ENCODE measurements around the gene RPS6KA2. TPM values are rescaled to one million over a fixed set of nuclear protein-coding genes. Genes with fewer than 3 reads are reported as not detected.
A peak's percentile ranks its signal among the peaks of the same experiment; 100 is the strongest.

Gene RPS6KA2
- total RNA-seq, 4 donors from 2014 or later = 55.4 to 119 (median 76.4) TPM

DNA sequence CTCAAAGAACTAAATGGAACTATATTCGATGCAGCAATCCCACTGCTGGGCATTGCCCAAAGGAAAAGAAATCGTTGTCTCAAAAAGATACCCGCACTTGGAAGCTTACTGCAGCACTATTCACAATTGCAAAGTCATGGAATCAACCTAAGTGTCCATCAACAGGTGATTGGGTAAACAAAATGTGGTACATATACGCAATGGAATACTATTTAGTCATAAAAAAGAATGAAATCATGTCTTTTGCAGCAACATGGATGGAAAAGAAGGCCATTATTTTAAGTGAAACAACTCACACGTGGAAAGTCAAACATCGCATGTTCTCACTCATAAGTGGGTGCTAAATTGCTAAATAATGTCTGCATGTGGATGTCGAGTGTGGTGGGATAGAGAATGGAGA is 173.4 kb downstream of the RPS6KA2 start:
- Histone ChIP-seq H3K4me3 (no peak overlapping the region), H3K9me3 (no peaks in the 10 kb centered on the region), H3K4me1 (no peaks in the 10 kb centered on the region), H3K27ac (no peak overlapping the region), H3K27me3 (no peaks in the 10 kb centered on the region), H3K36me3 (peaks cover 0 to 56% of the 10 kb centered on the region in 2 donors)
- no peak for ATAC-seq
- 91 to 100% methylated on average over 6 to 7 of the region's 7 CpGs for WGBS, 2 donors (ENCODE audit: low coverage in 1 of 2)
- TF ChIP-seq POLR2AphosphoS5 (IDR thresholded peaks at IDR 0.05) (no peak), POLR2A (IDR thresholded peaks at IDR 0.05) (no peak)
- TF ChIP-seq, protein P1, sequence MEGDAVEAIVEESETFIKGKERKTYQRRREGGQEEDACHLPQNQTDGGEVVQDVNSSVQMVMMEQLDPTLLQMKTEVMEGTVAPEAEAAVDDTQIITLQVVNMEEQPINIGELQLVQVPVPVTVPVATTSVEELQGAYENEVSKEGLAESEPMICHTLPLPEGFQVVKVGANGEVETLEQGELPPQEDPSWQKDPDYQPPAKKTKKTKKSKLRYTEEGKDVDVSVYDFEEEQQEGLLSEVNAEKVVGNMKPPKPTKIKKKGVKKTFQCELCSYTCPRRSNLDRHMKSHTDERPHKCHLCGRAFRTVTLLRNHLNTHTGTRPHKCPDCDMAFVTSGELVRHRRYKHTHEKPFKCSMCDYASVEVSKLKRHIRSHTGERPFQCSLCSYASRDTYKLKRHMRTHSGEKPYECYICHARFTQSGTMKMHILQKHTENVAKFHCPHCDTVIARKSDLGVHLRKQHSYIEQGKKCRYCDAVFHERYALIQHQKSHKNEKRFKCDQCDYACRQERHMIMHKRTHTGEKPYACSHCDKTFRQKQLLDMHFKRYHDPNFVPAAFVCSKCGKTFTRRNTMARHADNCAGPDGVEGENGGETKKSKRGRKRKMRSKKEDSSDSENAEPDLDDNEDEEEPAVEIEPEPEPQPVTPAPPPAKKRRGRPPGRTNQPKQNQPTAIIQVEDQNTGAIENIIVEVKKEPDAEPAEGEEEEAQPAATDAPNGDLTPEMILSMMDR (IDR thresholded peaks at IDR 0.05) = no peak

DNA sequence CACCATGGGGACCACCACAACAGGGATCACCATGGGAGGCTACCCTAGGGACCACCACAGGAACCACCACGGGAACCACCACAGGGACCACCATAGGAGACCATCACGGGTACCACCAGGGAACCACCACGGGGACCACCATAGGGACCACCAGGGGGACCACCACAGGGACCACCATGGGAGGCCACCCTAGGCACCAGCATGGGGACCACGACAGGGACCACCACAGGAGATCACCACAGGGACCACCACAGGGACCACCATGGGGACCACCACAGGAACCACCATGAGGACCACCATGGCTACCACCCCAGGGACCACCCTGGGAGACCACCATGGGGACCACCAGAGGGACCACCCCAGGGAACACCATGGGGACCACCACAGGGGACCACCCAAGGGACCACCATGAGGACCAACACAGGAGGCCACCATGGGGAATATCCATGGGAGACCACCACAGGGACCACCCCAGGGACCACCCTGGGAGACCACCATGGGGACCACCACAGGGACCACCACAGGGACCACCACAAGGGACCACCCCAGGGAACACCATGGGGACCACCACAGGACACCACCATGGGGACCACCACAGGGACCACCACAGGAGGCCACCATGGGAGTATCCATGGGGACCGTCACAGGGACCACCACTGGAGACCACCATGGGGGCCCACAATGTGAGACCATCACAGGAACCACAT is 176.7 kb downstream of the RPS6KA2 start:
- H3K4me3 ChIP-seq = no peak overlapping the region
- no peaks in the 10 kb centered on the region for H3K27me3 ChIP-seq
- TF ChIP-seq EP300 (IDR thresholded peaks at IDR 0.05) = no peak
- no peak overlapping the region for H3K27ac ChIP-seq
- peaks cover 0 to 71% of the 10 kb centered on the region in 2 donors for H3K36me3 ChIP-seq
- peak; percentile 27 for ATAC-seq
- H3K4me1 ChIP-seq = no peaks in the 10 kb centered on the region
- H3K9me3 ChIP-seq = no peaks in the 10 kb centered on the region
- WGBS, 2 donors (ENCODE audit: low coverage in 1 of 2) = no CpG with 5 or more reads among the region's 5 CpGs

DNA sequence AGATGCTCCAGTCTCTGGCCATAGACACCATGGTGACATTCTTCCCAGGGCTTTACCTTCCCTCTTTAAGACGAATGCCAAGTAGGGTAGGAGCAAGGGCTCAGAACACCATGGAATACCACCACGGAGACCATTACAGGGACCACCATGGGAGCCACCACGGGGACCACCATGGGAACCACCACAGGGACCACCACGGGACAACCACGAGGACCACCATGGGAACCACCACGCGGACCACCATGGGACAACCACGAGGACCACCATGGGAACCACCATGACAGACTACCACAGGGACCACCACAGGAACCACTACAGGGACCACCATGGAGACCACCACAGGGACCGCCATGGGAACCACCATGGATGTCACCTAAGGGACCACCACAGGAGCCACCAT is 177.4 kb downstream of the RPS6KA2 start:
- Histone ChIP-seq H3K27me3 (no peaks in the 10 kb centered on the region), H3K9me3 (no peaks in the 10 kb centered on the region), H3K27ac (no peak overlapping the region), H3K4me1 (no peaks in the 10 kb centered on the region), H3K36me3 (peaks cover 0 to 73% of the 10 kb centered on the region in 2 donors), H3K4me3 (no peak overlapping the region)
- TF ChIP-seq EP300 (IDR thresholded peaks at IDR 0.05) (no peak), POLR2A (IDR thresholded peaks at IDR 0.05) (no peak)
- no peak for ATAC-seq
- no CpG with 5 or more reads among the region's 9 CpGs for WGBS, 2 donors (ENCODE audit: low coverage in 1 of 2)

DNA sequence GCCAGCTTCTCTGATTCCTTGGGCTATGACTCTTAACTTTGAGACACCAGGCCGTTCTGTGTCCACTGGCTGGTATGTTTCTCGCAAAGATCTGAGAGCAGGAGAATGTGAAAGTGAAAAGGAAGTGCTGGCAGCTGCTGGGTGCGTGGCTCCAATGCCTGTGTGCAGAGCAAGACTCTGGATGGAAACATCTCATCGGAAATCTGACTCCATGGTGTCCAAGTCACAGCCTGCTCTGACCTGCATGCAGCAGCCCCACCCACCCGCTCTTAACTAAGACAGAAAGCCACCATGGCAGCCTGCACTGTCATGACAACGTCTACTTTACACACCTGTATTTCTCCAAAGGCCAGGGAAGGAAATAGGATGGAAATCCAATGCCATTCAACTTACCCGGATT is 178.0 kb downstream of the RPS6KA2 start:
- no peak overlapping the region for H3K27ac ChIP-seq
- H3K4me1 ChIP-seq = no peaks in the 10 kb centered on the region
- 83 to 100% methylated on average over 3 to 6 of the region's 7 CpGs for WGBS, 2 donors (ENCODE audit: low coverage in 1 of 2)
- H3K36me3 ChIP-seq = peaks cover 0 to 72% of the 10 kb centered on the region in 2 donors
- TF ChIP-seq, protein P1 (IDR thresholded peaks at IDR 0.05) = no peak
- TF ChIP-seq POLR2AphosphoS5 (IDR thresholded peaks at IDR 0.05) (no peak), POLR2A (IDR thresholded peaks at IDR 0.05) (no peak), EP300 (IDR thresholded peaks at IDR 0.05) (no peak)
- H3K9me3 ChIP-seq = no peaks in the 10 kb centered on the region
- no peak for ATAC-seq
- H3K27me3 ChIP-seq = no peaks in the 10 kb centered on the region
- no peak overlapping the region for H3K4me3 ChIP-seq

DNA sequence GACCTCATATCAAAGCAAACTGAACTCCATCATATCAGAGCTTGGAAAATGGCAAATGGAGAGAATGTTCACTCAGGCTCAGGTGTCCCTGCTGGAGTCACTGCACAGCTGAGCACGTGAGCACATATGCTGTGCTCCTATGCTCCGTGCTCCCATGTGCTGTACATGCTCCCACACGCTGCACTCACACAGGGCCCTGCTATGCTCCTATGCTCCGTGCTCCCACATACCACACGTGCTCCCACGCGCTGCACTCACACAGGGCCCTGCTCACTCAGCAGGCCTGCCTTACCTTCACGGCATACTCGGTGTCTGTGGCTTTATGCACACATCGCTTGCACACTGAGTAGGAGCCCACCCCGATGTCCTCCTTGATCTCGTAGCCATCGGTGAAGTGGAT is 178.6 kb downstream of the RPS6KA2 start:
- peaks cover 0 to 67% of the 10 kb centered on the region in 2 donors for H3K36me3 ChIP-seq
- TF ChIP-seq POLR2A (IDR thresholded peaks at IDR 0.05) (no peak), POLR2AphosphoS5 (IDR thresholded peaks at IDR 0.05) (no peak), EP300 (IDR thresholded peaks at IDR 0.05) (no peak)
- TF ChIP-seq, protein P1 (IDR thresholded peaks at IDR 0.05) = no peak
- H3K27me3 ChIP-seq = no peaks in the 10 kb centered on the region
- H3K4me1 ChIP-seq = no peaks in the 10 kb centered on the region
- no peak overlapping the region for H3K4me3 ChIP-seq
- no peak overlapping the region for H3K27ac ChIP-seq
- no peaks in the 10 kb centered on the region for H3K9me3 ChIP-seq
- WGBS, 2 donors (ENCODE audit: low coverage in 1 of 2) = 76 to 83% methylated on average over 5 to 10 of the region's 13 CpGs
- ATAC-seq = no peak

DNA sequence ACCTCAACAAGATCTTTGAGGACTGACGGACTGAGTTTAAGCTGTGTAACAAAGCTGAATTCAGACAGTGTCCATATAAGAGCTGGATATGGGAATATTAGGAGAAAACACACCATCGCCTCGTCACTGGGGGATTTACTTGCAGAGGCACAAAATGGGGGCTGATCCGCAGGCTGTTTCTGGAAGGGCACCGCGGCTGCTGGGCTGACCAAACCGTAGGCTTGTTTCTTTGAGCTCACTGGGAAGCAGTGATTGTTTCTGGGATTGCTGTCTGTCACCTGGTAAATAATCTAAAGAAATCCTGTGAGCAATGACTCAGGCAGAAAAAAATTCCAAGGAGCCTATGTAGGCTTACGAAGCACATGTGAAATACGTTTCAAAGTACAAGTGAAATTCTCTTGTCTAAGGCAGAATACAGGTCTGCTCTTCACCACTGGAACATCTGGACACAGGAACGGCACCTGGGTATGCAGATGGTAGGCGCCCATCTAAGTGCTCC is 180.4 kb downstream of the RPS6KA2 start:
- Histone ChIP-seq H3K4me3 (no peak overlapping the region), H3K27ac (no peak overlapping the region), H3K27me3 (no peaks in the 10 kb centered on the region), H3K36me3 (peaks cover 0 to 78% of the 10 kb centered on the region in 2 donors), H3K9me3 (no peaks in the 10 kb centered on the region), H3K4me1 (no peaks in the 10 kb centered on the region)
- TF ChIP-seq, protein P1 (IDR thresholded peaks at IDR 0.05) = no peak
- TF ChIP-seq POLR2A (IDR thresholded peaks at IDR 0.05) (no peak), POLR2AphosphoS5 (IDR thresholded peaks at IDR 0.05) (no peak), EP300 (IDR thresholded peaks at IDR 0.05) (no peak)
- ATAC-seq = no peak
- 82 to 84% methylated on average over 6 to 10 of the region's 11 CpGs for WGBS, 2 donors (ENCODE audit: low coverage in 1 of 2)

Data from gastroesophageal sphincter (tissue), 4 donors.